GM23338 (cell line): ENCODE results near the gene SSBP2.

ENCODE experiments used
- EZH2 ChIP-seq: fragments of 200-600 bp; sonication (generic); IDR thresholded peaks from one replicate; pipeline ENCODE4 v1.8.0; 2017; ENCODE audit warnings: antibody characterized with exemption, mild to moderate bottlenecking, low read depth; ENCODE audit not compliant: unreplicated experiment
- EZH2phosphoT487 ChIP-seq: fragments of 200-600 bp; sonication (generic); IDR thresholded peaks from one replicate; pipeline ENCODE4 v1.8.1; 2018; ENCODE audit warnings: antibody characterized with exemption; ENCODE audit not compliant: unreplicated experiment
- JUNB ChIP-seq: IDR thresholded peaks from one replicate; pipeline ENCODE4 v1.6.1; 2016; ENCODE audit warnings: antibody characterized with exemption; ENCODE audit not compliant: unreplicated experiment
- POLR2AphosphoS5 ChIP-seq: IDR thresholded peaks from 2 replicates; pipeline ENCODE4 v1.6.1; 2016; ENCODE audit warnings: antibody characterized with exemption, low read depth
- STAT1 ChIP-seq: IDR thresholded peaks from one replicate; pipeline ENCODE4 v1.6.1; 2016; ENCODE audit warnings: antibody characterized with exemption; ENCODE audit not compliant: unreplicated experiment
- ZNF331 ChIP-seq: fragments of 250-450 bp; sonication (Bioruptor Pico); IDR thresholded peaks from 2 replicates; pipeline ENCODE4 v1.5.0; 2020; ENCODE audit warnings: low read depth, mild to moderate bottlenecking, moderate library complexity
- TF ChIP-seq, protein P1 (sequence below), 2 experiments: fragments of 200-600 bp in 1 of 2; sonication (generic) in 1 of 2; conservative IDR thresholded peaks; 2 replicates each; pipeline versions ENCODE4 v1.5.1 to v1.6.1; 2016 to 2017; ENCODE audit warnings: antibody characterized with exemption in 2 of 2, low read depth in 2 of 2, mild to moderate bottlenecking in 2 of 2, moderate library complexity in 1 of 2
- TF ChIP-seq, protein P2 (sequence below): IDR thresholded peaks from one replicate; pipeline ENCODE4 v1.6.1; 2018; ENCODE audit warnings: antibody characterized with exemption; ENCODE audit not compliant: unreplicated experiment
- TF ChIP-seq, protein P3 (sequence below): IDR thresholded peaks from 2 replicates; pipeline ENCODE4 v1.6.1; 2016; ENCODE audit warnings: antibody characterized with exemption
- TF ChIP-seq, protein P4 (sequence below): fragments of 250-450 bp; sonication (Bioruptor Pico); IDR thresholded peaks from 2 replicates; pipeline ENCODE4 v1.5.0; 2020; ENCODE audit warnings: mild to moderate bottlenecking, moderate library complexity

DNA sequence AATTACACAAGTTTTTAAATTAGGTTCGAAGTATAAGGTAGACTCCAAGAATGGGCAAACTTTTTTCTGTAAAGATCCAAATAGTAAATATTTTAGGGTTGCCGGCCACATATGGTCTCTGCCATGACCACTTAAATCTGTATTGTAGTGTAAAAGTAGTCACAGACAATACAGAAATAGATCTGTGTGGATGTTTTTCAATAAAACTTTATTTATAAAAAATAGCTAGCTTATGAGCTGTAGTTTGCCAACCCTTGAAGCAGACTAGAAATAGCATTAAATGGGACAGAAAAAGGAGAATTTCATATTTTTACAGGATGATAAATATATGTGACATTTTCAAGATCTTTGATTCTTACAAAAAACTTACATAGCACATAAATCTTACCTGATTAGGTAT, 262.0 kb downstream of the SSBP2 start:
- TF ChIP-seq EZH2 (no peak), STAT1 (no peak), ZNF331 (no peak), POLR2AphosphoS5 (no peak), JUNB (no peak), EZH2phosphoT487 (no peak)
- TF ChIP-seq, protein P1, sequence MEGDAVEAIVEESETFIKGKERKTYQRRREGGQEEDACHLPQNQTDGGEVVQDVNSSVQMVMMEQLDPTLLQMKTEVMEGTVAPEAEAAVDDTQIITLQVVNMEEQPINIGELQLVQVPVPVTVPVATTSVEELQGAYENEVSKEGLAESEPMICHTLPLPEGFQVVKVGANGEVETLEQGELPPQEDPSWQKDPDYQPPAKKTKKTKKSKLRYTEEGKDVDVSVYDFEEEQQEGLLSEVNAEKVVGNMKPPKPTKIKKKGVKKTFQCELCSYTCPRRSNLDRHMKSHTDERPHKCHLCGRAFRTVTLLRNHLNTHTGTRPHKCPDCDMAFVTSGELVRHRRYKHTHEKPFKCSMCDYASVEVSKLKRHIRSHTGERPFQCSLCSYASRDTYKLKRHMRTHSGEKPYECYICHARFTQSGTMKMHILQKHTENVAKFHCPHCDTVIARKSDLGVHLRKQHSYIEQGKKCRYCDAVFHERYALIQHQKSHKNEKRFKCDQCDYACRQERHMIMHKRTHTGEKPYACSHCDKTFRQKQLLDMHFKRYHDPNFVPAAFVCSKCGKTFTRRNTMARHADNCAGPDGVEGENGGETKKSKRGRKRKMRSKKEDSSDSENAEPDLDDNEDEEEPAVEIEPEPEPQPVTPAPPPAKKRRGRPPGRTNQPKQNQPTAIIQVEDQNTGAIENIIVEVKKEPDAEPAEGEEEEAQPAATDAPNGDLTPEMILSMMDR (conservative IDR thresholded peaks at IDR 0.05; ENCODE audit: low read depth in 2 of 2) = no peak
- TF ChIP-seq, protein P2, sequence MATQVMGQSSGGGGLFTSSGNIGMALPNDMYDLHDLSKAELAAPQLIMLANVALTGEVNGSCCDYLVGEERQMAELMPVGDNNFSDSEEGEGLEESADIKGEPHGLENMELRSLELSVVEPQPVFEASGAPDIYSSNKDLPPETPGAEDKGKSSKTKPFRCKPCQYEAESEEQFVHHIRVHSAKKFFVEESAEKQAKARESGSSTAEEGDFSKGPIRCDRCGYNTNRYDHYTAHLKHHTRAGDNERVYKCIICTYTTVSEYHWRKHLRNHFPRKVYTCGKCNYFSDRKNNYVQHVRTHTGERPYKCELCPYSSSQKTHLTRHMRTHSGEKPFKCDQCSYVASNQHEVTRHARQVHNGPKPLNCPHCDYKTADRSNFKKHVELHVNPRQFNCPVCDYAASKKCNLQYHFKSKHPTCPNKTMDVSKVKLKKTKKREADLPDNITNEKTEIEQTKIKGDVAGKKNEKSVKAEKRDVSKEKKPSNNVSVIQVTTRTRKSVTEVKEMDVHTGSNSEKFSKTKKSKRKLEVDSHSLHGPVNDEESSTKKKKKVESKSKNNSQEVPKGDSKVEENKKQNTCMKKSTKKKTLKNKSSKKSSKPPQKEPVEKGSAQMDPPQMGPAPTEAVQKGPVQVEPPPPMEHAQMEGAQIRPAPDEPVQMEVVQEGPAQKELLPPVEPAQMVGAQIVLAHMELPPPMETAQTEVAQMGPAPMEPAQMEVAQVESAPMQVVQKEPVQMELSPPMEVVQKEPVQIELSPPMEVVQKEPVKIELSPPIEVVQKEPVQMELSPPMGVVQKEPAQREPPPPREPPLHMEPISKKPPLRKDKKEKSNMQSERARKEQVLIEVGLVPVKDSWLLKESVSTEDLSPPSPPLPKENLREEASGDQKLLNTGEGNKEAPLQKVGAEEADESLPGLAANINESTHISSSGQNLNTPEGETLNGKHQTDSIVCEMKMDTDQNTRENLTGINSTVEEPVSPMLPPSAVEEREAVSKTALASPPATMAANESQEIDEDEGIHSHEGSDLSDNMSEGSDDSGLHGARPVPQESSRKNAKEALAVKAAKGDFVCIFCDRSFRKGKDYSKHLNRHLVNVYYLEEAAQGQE = no peak
- TF ChIP-seq, protein P3, sequence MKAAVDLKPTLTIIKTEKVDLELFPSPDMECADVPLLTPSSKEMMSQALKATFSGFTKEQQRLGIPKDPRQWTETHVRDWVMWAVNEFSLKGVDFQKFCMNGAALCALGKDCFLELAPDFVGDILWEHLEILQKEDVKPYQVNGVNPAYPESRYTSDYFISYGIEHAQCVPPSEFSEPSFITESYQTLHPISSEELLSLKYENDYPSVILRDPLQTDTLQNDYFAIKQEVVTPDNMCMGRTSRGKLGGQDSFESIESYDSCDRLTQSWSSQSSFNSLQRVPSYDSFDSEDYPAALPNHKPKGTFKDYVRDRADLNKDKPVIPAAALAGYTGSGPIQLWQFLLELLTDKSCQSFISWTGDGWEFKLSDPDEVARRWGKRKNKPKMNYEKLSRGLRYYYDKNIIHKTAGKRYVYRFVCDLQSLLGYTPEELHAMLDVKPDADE = no peak
- TF ChIP-seq, protein P4, sequence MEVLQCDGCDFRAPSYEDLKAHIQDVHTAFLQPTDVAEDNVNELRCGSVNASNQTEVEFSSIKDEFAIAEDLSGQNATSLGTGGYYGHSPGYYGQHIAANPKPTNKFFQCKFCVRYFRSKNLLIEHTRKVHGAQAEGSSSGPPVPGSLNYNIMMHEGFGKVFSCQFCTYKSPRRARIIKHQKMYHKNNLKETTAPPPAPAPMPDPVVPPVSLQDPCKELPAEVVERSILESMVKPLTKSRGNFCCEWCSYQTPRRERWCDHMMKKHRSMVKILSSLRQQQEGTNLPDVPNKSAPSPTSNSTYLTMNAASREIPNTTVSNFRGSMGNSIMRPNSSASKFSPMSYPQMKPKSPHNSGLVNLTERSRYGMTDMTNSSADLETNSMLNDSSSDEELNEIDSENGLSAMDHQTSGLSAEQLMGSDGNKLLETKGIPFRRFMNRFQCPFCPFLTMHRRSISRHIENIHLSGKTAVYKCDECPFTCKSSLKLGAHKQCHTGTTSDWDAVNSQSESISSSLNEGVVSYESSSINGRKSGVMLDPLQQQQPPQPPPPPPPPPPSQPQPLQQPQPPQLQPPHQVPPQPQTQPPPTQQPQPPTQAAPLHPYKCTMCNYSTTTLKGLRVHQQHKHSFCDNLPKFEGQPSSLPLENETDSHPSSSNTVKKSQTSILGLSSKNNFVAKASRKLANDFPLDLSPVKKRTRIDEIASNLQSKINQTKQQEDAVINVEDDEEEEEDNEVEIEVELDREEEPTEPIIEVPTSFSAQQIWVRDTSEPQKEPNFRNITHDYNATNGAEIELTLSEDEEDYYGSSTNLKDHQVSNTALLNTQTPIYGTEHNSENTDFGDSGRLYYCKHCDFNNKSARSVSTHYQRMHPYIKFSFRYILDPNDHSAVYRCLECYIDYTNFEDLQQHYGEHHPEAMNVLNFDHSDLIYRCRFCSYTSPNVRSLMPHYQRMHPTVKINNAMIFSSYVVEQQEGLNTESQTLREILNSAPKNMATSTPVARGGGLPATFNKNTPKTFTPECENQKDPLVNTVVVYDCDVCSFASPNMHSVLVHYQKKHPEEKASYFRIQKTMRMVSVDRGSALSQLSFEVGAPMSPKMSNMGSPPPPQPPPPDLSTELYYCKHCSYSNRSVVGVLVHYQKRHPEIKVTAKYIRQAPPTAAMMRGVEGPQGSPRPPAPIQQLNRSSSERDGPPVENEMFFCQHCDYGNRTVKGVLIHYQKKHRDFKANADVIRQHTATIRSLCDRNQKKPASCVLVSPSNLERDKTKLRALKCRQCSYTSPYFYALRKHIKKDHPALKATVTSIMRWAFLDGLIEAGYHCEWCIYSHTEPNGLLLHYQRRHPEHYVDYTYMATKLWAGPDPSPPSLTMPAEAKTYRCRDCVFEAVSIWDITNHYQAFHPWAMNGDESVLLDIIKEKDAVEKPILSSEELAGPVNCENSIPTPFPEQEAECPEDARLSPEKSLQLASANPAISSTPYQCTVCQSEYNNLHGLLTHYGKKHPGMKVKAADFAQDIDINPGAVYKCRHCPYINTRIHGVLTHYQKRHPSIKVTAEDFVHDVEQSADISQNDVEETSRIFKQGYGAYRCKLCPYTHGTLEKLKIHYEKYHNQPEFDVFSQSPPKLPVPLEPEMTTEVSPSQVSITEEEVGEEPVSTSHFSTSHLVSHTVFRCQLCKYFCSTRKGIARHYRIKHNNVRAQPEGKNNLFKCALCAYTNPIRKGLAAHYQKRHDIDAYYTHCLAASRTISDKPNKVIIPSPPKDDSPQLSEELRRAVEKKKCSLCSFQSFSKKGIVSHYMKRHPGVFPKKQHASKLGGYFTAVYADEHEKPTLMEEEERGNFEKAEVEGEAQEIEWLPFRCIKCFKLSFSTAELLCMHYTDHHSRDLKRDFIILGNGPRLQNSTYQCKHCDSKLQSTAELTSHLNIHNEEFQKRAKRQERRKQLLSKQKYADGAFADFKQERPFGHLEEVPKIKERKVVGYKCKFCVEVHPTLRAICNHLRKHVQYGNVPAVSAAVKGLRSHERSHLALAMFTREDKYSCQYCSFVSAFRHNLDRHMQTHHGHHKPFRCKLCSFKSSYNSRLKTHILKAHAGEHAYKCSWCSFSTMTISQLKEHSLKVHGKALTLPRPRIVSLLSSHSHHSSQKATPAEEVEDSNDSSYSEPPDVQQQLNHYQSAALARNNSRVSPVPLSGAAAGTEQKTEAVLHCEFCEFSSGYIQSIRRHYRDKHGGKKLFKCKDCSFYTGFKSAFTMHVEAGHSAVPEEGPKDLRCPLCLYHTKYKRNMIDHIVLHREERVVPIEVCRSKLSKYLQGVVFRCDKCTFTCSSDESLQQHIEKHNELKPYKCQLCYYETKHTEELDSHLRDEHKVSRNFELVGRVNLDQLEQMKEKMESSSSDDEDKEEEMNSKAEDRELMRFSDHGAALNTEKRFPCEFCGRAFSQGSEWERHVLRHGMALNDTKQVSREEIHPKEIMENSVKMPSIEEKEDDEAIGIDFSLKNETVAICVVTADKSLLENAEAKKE (CRISPR knock-in tag) = no peak
